Small intestine (tissue), 7 donors: ENCODE measurements around the gene PRKAR2A. TPM values are rescaled to one million over a fixed set of nuclear protein-coding genes. Genes with fewer than 3 reads are reported as not detected.

Experiments used
- DNase-seq, 2 donors: peaks; one replicate each; pipeline versions ENCODE4 v3.0.0 to v3.0.0-alpha.2; 2013
- FAIRE-seq: peaks from 2 replicates; lab custom pipeline; 2012; peaks lifted over from hg19 to GRCh38; lab: Jason Lieb, UNC
- H3K27ac ChIP-seq, 3 donors: one replicate each; pipeline ENCODE4 v1.5.1; 2013; ENCODE audit warnings: low read length in 2 of 3, mild to moderate bottlenecking in 2 of 3, control low read depth in 1 of 3, inconsistent platforms in 1 of 3, low read depth in 1 of 3, moderate library complexity in 1 of 3
- H3K27me3 ChIP-seq, 3 donors: one replicate each; pipeline ENCODE4 v1.6.1; 2013; ENCODE audit warnings: low read length in 3 of 3, inconsistent platforms in 1 of 3; ENCODE audit not compliant: control insufficient read depth in 3 of 3, insufficient read depth in 3 of 3
- H3K36me3 ChIP-seq, 3 donors: one replicate each; pipeline ENCODE4 v1.6.1; 2013; ENCODE audit warnings: low read length in 3 of 3, inconsistent platforms in 1 of 3, low read depth in 1 of 3, mild to moderate bottlenecking in 1 of 3, moderate library complexity in 1 of 3; ENCODE audit not compliant: control insufficient read depth in 3 of 3, insufficient read depth in 2 of 3
- H3K4me1 ChIP-seq, 3 donors: one replicate each; pipeline ENCODE4 v1.6.1; 2013; ENCODE audit warnings: low read length in 2 of 3, inconsistent platforms in 1 of 3, low read depth in 1 of 3, mild to moderate bottlenecking in 1 of 3, moderate library complexity in 1 of 3; ENCODE audit not compliant: control insufficient read depth in 3 of 3, insufficient read depth in 2 of 3
- H3K4me3 ChIP-seq, 3 donors: one replicate each; pipeline ENCODE4 v1.5.1; 2013; ENCODE audit warnings: low read length in 3 of 3, control low read depth in 1 of 3, inconsistent platforms in 1 of 3, low read depth in 1 of 3, mild to moderate bottlenecking in 1 of 3, moderate library complexity in 1 of 3
- H3K9me3 ChIP-seq, 2 donors: one replicate each; pipeline ENCODE4 v1.6.1; 2013; ENCODE audit warnings: low read depth in 1 of 2, low read length in 1 of 2; ENCODE audit not compliant: control insufficient read depth in 2 of 2, insufficient read depth in 1 of 2
- WGBS, 3 donors: extraction: QIAGEN DNeasy Blood & Tissue Kit; methylation state at CpG; one replicate each; pipeline ENCODE4 v1.1.7; 2013; 5-methylcytosine and 5-hydroxymethylcytosine counted together
- polyA plus RNA-seq, 4 donors: library from polyadenylated mRNA; stranded (reverse) in 3 of 4; unstranded in 1 of 4; fragments of 200-250 nt in 3 of 4; fragments of 120-200 nt in 1 of 4; gene quantifications; one replicate each; pipeline versions ENCODE4 v1.2.1 to v1.2.3, GENCODE V29; 2013
- donor health status: healthy with polysubstance abuse.
- donor health status: control.
- donor health status: control.
- donor health status: Bipolar disorder and iron deficiency.
- donor health status: healthy.

PRKAR2A gene
- polyA plus RNA-seq, 4 donors: 8.9 to 24.1 (median 15.5) TPM

GRCh38 chr3:48855681-48856447 is 8.2 kb upstream of the PRKAR2A start:
- peak; percentile 63 to 75 for DNase-seq
- no peaks in the 10 kb centered on the region for H3K9me3 ChIP-seq
- peaks cover 4 to 39% (median 18%) of the 10 kb centered on the region in 3 donors for H3K36me3 ChIP-seq
- no peak overlapping the region for H3K4me3 ChIP-seq
- no peak for FAIRE-seq
- 27 to 60% (median 43%) methylated on average over 9 of the region's 9 CpGs for WGBS, 3 donors
- H3K27ac ChIP-seq: peak overlapping the region; percentile 28 to 75 (median 63)
- H3K4me1 ChIP-seq: peaks cover 0 to 36% (median 2%) of the 10 kb centered on the region in 3 donors
- no peaks in the 10 kb centered on the region for H3K27me3 ChIP-seq

DNA sequence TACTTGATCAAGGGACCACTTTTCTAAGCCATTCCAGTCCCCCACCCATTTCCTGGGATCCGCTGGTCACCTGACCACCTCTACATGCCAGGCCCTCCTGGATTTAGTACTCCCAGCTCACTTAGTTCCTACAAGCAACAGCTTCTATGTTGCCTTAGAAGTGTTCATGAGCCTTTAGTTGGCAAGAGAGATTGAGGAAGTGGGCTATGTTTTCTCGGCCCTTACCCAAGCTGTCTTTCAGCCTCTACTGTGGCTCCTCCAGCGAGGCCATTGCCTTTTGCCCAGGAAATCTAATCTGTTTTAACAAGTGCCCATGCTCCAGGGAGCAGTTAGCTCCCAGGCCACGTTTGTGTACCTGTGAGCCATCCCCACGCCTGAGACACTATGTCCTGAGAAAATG is 4.5 kb upstream of the PRKAR2A start:
- DNase-seq (no peak), FAIRE-seq (no peak)
- H3K4me3 ChIP-seq: no peak overlapping the region
- H3K9me3 ChIP-seq: no peaks in the 10 kb centered on the region
- H3K4me1 ChIP-seq: peaks cover 0 to 39% (median 2%) of the 10 kb centered on the region in 3 donors
- no peaks in the 10 kb centered on the region for H3K27me3 ChIP-seq
- 73 to 85% (median 83%) methylated on average over 5 of the region's 5 CpGs for WGBS, 3 donors
- H3K36me3 ChIP-seq: peaks cover 0 to 15% (median 4%) of the 10 kb centered on the region in 3 donors
- H3K27ac ChIP-seq: no peak overlapping the region

DNA sequence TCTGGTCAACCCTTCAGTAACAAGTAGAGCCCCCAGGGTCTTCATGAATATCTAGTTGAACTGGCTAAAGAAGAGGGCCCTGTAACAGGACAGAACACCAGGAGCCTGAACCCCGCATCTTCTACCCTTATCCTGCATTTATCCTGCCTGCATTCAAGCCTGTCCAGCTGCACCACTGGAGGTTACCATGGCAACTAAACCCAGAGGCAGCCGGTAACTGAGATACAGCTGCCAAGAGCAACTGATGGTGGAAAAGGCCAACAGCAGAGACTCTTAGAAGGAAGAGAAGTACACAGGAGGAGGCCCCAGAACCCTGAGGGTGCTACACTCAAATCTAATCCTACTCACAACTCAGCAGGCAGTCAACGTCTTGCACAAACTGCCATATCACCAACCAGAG is 3.7 kb upstream of the PRKAR2A start:
- Histone ChIP-seq H3K27ac (no peak overlapping the region), H3K4me1 (peaks cover under 1 to 36% (median 2%) of the 10 kb centered on the region in 3 donors), H3K36me3 (peaks cover 0 to 12% (median 2%) of the 10 kb centered on the region in 3 donors), H3K4me3 (no peak overlapping the region), H3K9me3 (no peaks in the 10 kb centered on the region), H3K27me3 (no peaks in the 10 kb centered on the region)
- FAIRE-seq (no peak), DNase-seq (peak in 1 of 2 donors; percentile 23)
- 52 to 68% (median 64%) methylated on average over 3 of the region's 3 CpGs for WGBS, 3 donors

DNA sequence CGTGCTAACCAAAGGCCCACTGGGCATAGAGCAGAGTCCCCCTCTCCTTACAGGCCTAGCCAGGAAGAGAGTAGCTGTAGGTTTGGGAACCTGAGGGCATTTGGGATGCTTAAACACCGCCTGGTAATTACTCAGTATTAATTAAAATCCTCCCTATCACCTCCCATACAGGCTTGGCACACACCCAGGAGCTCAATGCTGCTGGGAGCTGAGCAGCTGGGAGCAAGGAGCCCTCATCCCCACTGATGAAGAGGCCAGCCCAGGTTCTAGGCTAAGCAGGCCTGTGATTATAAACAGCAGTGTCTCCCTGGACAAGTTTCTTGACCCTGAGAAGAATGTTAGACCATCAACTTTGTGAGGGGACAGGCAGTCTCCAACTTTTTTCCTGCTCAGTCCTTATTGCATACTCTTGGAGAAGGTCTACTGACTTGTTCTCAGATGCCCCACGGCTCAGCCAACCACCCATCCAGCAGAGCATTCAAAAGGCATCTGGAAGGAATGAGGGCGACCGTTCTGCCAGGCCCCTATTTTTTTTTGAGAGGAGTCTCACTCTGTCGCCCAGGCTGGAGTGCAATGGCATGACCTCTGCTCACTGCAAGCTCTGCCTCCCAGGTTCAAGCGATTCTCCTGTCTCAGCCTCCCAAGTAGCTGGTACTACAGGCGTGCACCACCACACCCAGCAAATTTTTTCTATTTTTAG is 1.3 kb upstream of the PRKAR2A start:
- 83 to 92% (median 90%) methylated on average over 8 of the region's 8 CpGs for WGBS, 3 donors
- Histone ChIP-seq H3K27me3 (no peaks in the 10 kb centered on the region), H3K4me1 (peaks cover 2 to 24% (median 3%) of the 10 kb centered on the region in 3 donors), H3K4me3 (no peak overlapping the region), H3K36me3 (peaks cover 0 to 7% (median 0%) of the 10 kb centered on the region in 3 donors), H3K27ac (peak overlapping the region in 1 of 3 donors; percentile 11), H3K9me3 (no peaks in the 10 kb centered on the region)
- DNase-seq: no peak
- no peak for FAIRE-seq

DNA sequence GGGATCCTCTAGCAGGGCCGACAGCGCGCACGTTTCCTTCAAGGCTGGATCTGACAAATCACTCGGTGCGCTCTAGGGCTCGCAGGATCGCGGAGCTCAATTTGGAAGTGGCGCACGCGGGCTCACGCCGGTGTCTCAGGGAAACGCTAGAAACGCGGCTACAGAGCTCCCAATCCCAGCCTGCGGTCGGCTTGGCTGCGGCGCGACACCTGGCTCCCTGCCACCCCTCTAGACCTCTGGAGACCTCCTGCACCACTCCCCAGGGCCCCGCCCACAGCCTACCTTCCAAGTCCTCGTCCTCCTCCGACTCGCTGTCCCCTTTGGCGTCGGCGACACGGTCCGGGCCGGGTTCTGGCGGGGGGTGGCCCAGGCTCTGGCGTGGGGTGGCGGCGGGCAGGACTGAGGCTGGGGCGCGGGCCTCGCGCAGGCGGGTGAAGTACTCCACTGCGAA is 596 bp downstream of the PRKAR2A start:
- Histone ChIP-seq H3K36me3 (peaks cover 0 to 3% (median 0%) of the 10 kb centered on the region in 3 donors), H3K4me1 (peaks cover 0 to 14% (median 3%) of the 10 kb centered on the region in 3 donors), H3K4me3 (peak overlapping the region; percentile 67 to 82 (median 70)), H3K9me3 (no peaks in the 10 kb centered on the region), H3K27me3 (no peaks in the 10 kb centered on the region), H3K27ac (peak overlapping the region; percentile 88 to 98 (median 93))
- FAIRE-seq: no peak
- 0% methylated on average over 32 to 42 of the region's 42 CpGs for WGBS, 3 donors
- DNase-seq: peak; percentile 79 to 83

GRCh38 chr3:48845170-48845569 is 2.5 kb downstream of the PRKAR2A start:
- no peak for DNase-seq
- H3K27me3 ChIP-seq: no peaks in the 10 kb centered on the region
- H3K36me3 ChIP-seq: peaks cover 0 to 2% (median 0%) of the 10 kb centered on the region in 3 donors
- H3K4me3 ChIP-seq: no peak overlapping the region
- no peaks in the 10 kb centered on the region for H3K9me3 ChIP-seq
- peaks cover 0 to 14% (median 3%) of the 10 kb centered on the region in 3 donors for H3K4me1 ChIP-seq
- WGBS, 3 donors: 39 to 52% (median 41%) methylated on average over 2 of the region's 2 CpGs
- no peak overlapping the region for H3K27ac ChIP-seq
- FAIRE-seq: no peak

- Histone ChIP-seq H3K9me3 (no peaks in the 10 kb centered on the region), H3K4me1 (no peaks in the 10 kb centered on the region), H3K27ac (no peak overlapping the region), H3K27me3 (no peaks in the 10 kb centered on the region), H3K4me3 (no peak overlapping the region), H3K36me3 (peaks cover 0 to 19% (median 0%) of the 10 kb centered on the region in 3 donors)
- WGBS, 3 donors: 74 to 80% (median 78%) methylated on average over 2 of the region's 2 CpGs
- DNase-seq (no peak), FAIRE-seq (no peak)
These were observed 10.5 kb downstream of the PRKAR2A start for GRCh38 chr3:48837163-48837562.

DNA sequence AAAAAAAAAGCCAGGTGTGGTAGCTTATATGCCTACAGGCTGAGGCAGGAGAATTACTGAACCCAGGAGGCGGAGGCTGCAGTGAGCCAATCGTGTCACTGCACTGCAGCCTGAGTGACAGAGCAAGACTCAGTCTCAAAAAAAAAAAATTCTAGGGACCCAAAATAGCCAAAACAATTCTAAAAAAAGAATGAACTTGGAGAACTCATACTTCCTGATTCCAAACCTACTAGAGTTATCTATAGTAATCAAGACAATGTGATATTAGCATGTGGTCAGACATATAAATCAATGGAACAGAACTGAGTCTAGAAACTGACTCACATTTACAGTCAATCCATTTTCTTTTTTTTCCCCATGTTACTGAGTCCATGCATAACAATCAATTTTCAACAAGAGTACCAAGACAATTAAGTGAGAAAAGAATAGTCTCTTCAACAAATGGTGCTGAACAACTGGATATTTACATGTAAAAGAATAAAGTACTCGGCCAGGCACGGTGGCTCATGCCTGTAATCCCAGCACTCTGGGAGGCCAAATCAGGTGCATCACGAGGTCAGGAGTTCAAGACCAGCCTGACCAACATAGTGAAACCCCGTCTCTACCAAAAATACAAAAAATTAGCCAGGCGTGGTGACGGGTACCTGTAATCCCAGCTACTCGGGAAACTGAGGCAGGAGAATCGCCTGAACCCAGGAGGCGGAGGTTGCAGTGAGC is 11.9 kb downstream of the PRKAR2A start:
- DNase-seq (no peak), FAIRE-seq (no peak)
- H3K4me3 ChIP-seq: no peak overlapping the region
- H3K9me3 ChIP-seq: no peaks in the 10 kb centered on the region
- no peaks in the 10 kb centered on the region for H3K4me1 ChIP-seq
- H3K36me3 ChIP-seq: peaks cover 0 to 19% (median 0%) of the 10 kb centered on the region in 3 donors
- 93% methylated on average over 11 of the region's 11 CpGs for WGBS, 3 donors
- no peaks in the 10 kb centered on the region for H3K27me3 ChIP-seq
- no peak overlapping the region for H3K27ac ChIP-seq
